Caco-2 (cell line): ENCODE results near the gene KRTAP10-4. TPM values are rescaled to one million over a fixed set of nuclear protein-coding genes. Genes with fewer than 3 reads are reported as not detected.
"Not testable (repeated sequence)": the region's sequence is repeated elsewhere in the genome, so short reads cannot be mapped to it uniquely, and the experiment has no call there.

Experiments used
- BruUV-seq: library from RNA; stranded (reverse); fragments of 400-500 nt; replicated peaks from 2 replicates; lab custom pipeline; 2021; lab: Mats Ljungman, UMichigan
- CTCF ChIA-PET: fragments of 300-600 bp; sonication (Branson Sonifier 250); formaldehyde crosslinking; loops from one replicate; lab custom pipeline; 2022; ENCODE audit warnings: antibody characterized with exemption; lab: Charles Lee
- POLR2A ChIA-PET: fragments of 300-600 bp; sonication (Branson Sonifier 250); formaldehyde crosslinking; loops from one replicate; lab custom pipeline; 2022; ENCODE audit warnings: antibody characterized with exemption; lab: Charles Lee
- DNase-seq, 2 experiments: peaks; one replicate each; pipeline versions ENCODE4 v3.0.0 to v3.0.0-alpha.2; 2020 to 2022
- H3K27me3 ChIP-seq: replicated peaks from 2 replicates; pipeline ENCODE4 v1.6.0; 2011; ENCODE audit warnings: low read length; ENCODE audit not compliant: control insufficient read depth, insufficient read depth
- H3K36me3 ChIP-seq: 2 replicates; pipeline ENCODE4 v1.5.1; 2011; ENCODE audit warnings: low read length; ENCODE audit not compliant: control insufficient read depth, insufficient read depth
- H3K4me1 ChIP-seq: fragments of 250-450 bp; sonication (Bioruptor Pico); 2 replicates; pipeline ENCODE4 v1.5.1; 2020; ENCODE audit warnings: mild to moderate bottlenecking
- H3K4me3 ChIP-seq: 2 replicates; pipeline ENCODE4 v1.5.1; 2011; ENCODE audit warnings: low read depth, mild to moderate bottlenecking, control low read depth, low read length
- H3K9me3 ChIP-seq: fragments of 250-450 bp; sonication (Bioruptor Pico); 2 replicates; pipeline ENCODE4 v1.5.1; 2020; ENCODE audit warnings: mild to moderate bottlenecking, moderate library complexity
- H3K27ac Mint-ChIP-seq: one replicate; pipeline ENCODE4 v1.8.0; 2022; ENCODE audit warnings: mixed read lengths; ENCODE audit not compliant: unreplicated experiment
- H3K27me3 Mint-ChIP-seq: one replicate; pipeline ENCODE4 v1.8.0; 2022; ENCODE audit warnings: mixed read lengths; ENCODE audit not compliant: insufficient read depth, unreplicated experiment
- H3K36me3 Mint-ChIP-seq: one replicate; pipeline ENCODE4 v1.8.0; 2022; ENCODE audit warnings: mild to moderate bottlenecking, mixed read lengths; ENCODE audit not compliant: insufficient read depth, unreplicated experiment
- H3K4me1 Mint-ChIP-seq: one replicate; pipeline ENCODE4 v1.8.0; 2022; ENCODE audit warnings: low read depth, mixed read lengths; ENCODE audit not compliant: unreplicated experiment
- H3K4me3 Mint-ChIP-seq: one replicate; pipeline ENCODE4 v1.8.0; 2022; ENCODE audit warnings: mild to moderate bottlenecking, moderate library complexity, mixed read lengths; ENCODE audit not compliant: unreplicated experiment
- H3K9me3 Mint-ChIP-seq: one replicate; pipeline ENCODE4 v1.8.0; 2022; ENCODE audit warnings: mixed read lengths; ENCODE audit not compliant: unreplicated experiment
- intact Hi-C: fragments of 100-400 bp; cut with micrococcal nuclease; formaldehyde crosslinking; loops from one replicate; pipeline ENCODE4 v1.10.0; 2022; ENCODE audit not compliant: unreplicated experiment
- total RNA-seq: library from RNA; stranded (reverse); gene quantifications from 2 replicates; pipeline ENCODE4 v1.2.3, GENCODE V29; 2022
- TF ChIP-seq, protein P1 (sequence below), 2 experiments: fragments of 200-600 bp in 1 of 2; IDR thresholded peaks; 1 replicate in 1 of 2; 2 replicates in 1 of 2; pipeline versions ENCODE4 v1.5.1 to v1.8.0; 2011 to 2022; ENCODE audit warnings: antibody characterized with exemption in 1 of 2, control low read depth in 1 of 2, inconsistent platforms in 1 of 2, low read depth in 1 of 2, low read length in 1 of 2, mild to moderate bottlenecking in 1 of 2, moderate library complexity in 1 of 2; ENCODE audit not compliant: insufficient read depth in 1 of 2, severe bottlenecking in 1 of 2, unreplicated experiment in 1 of 2

KRTAP10-4 gene
- total RNA-seq, 1 experiment from 2014 or later: not detected

DNA sequence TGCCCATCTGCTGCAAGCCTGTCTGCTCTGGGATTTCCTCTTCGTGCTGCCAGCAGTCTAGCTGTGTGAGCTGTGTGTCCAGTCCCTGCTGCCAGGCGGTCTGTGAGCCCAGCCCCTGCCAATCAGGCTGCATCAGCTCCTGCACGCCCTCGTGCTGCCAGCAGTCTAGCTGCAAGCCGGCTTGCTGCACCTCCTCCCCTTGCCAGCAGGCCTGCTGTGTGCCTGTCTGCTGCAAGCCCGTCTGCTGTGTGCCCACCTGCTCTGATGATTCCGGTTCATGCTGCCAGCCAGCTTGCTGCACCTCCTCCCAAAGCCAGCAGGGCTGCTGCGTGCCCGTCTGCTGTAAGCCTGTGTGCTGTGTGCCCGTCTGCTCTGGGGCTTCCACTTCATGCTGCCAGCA is 27.6 kb downstream of the KRTAP10-4 start:
- CTCF ChIA-PET, H3K4me1 Mint-ChIP-seq, H3K4me3 ChIP-seq, H3K27ac Mint-ChIP-seq, H3K36me3 ChIP-seq, BruUV-seq, H3K4me1 ChIP-seq, POLR2A ChIA-PET, H3K36me3 Mint-ChIP-seq, H3K27me3 ChIP-seq, intact Hi-C loops, DNase-seq, H3K9me3 ChIP-seq, H3K4me3 Mint-ChIP-seq: not testable (repeated sequence)
- H3K27me3 Mint-ChIP-seq: peaks cover 10% of the 10 kb centered on the region
- H3K9me3 Mint-ChIP-seq: peaks cover 18% of the 10 kb centered on the region

DNA sequence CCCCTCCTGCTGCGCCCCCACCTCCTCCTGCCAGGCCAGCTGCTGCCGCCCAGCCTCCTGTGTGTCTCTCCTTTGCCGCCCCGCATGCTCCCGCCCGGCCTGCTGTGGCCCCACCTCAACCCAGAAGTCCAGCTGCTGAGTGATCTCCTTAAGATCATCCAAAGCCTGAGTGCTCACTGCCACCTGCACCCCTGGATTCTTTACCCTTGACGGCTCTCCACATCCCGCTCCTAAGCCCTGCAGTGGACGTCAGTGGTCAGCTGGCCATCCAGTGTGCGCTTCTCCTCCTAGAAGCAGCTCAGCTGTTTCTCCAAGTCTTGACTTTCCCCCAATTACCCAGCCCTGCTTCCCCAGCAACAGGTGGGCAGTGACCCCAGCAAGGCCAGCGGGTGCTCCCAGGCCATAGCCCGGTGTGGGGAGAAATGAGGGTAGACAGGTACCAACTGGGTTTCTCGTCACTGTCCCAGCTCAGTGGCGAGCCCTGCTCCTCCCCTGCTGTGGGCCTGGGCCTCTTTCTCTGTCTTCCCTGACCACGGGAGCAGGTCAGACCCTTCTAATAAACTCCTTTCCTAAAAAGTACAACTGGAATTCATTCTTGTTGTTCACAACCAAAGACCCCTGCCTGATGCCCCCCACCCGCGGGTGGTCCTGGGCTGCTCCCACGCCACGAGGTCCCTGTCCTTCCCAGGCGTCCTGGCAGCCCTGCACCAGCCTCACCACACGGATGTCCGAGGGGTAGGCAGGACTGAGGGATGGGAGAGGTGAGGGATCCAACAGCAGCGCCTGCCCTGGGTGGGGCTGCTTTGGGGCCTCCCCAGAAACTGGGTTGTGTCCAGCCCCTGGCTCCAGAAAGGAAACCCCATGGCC is 28.3 kb downstream of the KRTAP10-4 start:
- Mint-ChIP-seq H3K36me3 (no peaks in the 10 kb centered on the region), H3K9me3 (peaks cover 18% of the 10 kb centered on the region), H3K4me1 (peaks cover 7% of the 10 kb centered on the region), H3K27ac (no peak overlapping the region), H3K4me3 (no peak overlapping the region), H3K27me3 (peaks cover 10% of the 10 kb centered on the region)
- TF ChIP-seq, protein P1, sequence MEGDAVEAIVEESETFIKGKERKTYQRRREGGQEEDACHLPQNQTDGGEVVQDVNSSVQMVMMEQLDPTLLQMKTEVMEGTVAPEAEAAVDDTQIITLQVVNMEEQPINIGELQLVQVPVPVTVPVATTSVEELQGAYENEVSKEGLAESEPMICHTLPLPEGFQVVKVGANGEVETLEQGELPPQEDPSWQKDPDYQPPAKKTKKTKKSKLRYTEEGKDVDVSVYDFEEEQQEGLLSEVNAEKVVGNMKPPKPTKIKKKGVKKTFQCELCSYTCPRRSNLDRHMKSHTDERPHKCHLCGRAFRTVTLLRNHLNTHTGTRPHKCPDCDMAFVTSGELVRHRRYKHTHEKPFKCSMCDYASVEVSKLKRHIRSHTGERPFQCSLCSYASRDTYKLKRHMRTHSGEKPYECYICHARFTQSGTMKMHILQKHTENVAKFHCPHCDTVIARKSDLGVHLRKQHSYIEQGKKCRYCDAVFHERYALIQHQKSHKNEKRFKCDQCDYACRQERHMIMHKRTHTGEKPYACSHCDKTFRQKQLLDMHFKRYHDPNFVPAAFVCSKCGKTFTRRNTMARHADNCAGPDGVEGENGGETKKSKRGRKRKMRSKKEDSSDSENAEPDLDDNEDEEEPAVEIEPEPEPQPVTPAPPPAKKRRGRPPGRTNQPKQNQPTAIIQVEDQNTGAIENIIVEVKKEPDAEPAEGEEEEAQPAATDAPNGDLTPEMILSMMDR (IDR thresholded peaks at IDR 0.05; ENCODE audit: insufficient read depth in 1 of 2, low read depth in 1 of 2, low read length in 1 of 2, severe bottlenecking in 1 of 2, unreplicated experiment in 1 of 2): no peak
- POLR2A ChIA-PET: no interaction called here
- no peaks in the 10 kb centered on the region for H3K27me3 ChIP-seq
- no peaks in the 10 kb centered on the region for H3K36me3 ChIP-seq
- CTCF ChIA-PET: interaction anchor here (0.7 kb wide), 1 partner anchor 18 kb away, joined by 3 read pairs; no protein-coding TSS in a partner anchor
- DNase-seq: no peak
- no peak overlapping the region for H3K4me3 ChIP-seq
- no peaks in the 10 kb centered on the region for H3K9me3 ChIP-seq
- intact Hi-C loops: no loop called here
- no peaks in the 10 kb centered on the region for H3K4me1 ChIP-seq
- BruUV-seq: no TSS peak

DNA sequence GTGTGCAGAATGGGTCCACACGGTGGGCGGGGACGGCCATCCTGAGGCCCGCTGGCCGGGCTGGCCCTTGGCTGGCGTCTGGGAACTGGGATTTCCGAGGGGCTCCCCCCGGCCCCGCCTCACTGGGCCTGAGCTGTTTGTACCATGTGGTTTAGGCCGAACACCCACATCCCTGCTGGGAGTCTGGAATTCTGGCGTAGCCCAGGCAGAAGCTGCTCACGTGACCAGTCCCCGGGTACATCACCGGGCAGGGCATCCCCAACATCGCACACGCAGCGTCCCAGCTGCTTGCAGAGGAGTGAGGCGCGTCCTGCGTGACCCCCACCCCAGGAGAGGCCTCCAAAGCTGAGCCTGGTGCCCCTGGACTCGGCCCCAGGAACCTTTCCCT is 28.9 kb downstream of the KRTAP10-4 start:
- Histone ChIP-seq H3K9me3 (no peaks in the 10 kb centered on the region), H3K4me1 (no peaks in the 10 kb centered on the region), H3K36me3 (no peaks in the 10 kb centered on the region), H3K27me3 (no peaks in the 10 kb centered on the region), H3K4me3 (no peak overlapping the region)
- BruUV-seq: no TSS peak
- no peak for DNase-seq
- Mint-ChIP-seq H3K27me3 (peaks cover 10% of the 10 kb centered on the region), H3K27ac (no peak overlapping the region), H3K4me1 (peaks cover 7% of the 10 kb centered on the region), H3K4me3 (no peak overlapping the region), H3K9me3 (peaks cover 17% of the 10 kb centered on the region), H3K36me3 (no peaks in the 10 kb centered on the region)
- TF ChIP-seq, protein P1 (IDR thresholded peaks at IDR 0.05; ENCODE audit: insufficient read depth in 1 of 2, low read depth in 1 of 2, low read length in 1 of 2, severe bottlenecking in 1 of 2, unreplicated experiment in 1 of 2): no peak
- ChIA-PET POLR2A (no interaction called here), CTCF (no interaction called here)
- intact Hi-C loops: no loop called here
